HepG2 (cell line): ENCODE data around the gene ZDHHC7. TPM values are rescaled to one million over a fixed set of nuclear protein-coding genes. Genes with fewer than 3 reads are reported as not detected.
A peak's percentile ranks its signal among the peaks of the same experiment; 100 is the strongest.

Experiments
- CREB1 ChIP-seq, 2 experiments: fragments of 450-650 bp in 1 of 2; IDR thresholded peaks; 2 replicates each; pipeline ENCODE4 v1.6.1; 2016 to 2017; ENCODE audit warnings: control low read depth in 1 of 2, mild to moderate bottlenecking in 1 of 2, missing compliant biosample characterization in 1 of 2, missing genetic modification characterization in 1 of 2
- GLI4 ChIP-seq: sonication (generic); formaldehyde crosslinking; IDR thresholded peaks from 2 replicates; pipeline ENCODE4 v1.5.1; 2020; ENCODE audit warnings: missing genetic modification reagents, mild to moderate bottlenecking, moderate library complexity, borderline replicate concordance
- IKZF5 ChIP-seq: IDR thresholded peaks from 2 replicates; pipeline ENCODE4 v1.6.1; 2018; ENCODE audit warnings: missing genetic modification reagents, mild to moderate bottlenecking, missing compliant biosample characterization
- KAT8 ChIP-seq: IDR thresholded peaks from 2 replicates; pipeline ENCODE4 v1.6.1; 2016; ENCODE audit warnings: missing genetic modification reagents, missing compliant biosample characterization
- NR2F1 ChIP-seq, 2 experiments: fragments of 450-650 bp in 1 of 2; formaldehyde crosslinking in 1 of 2; IDR thresholded peaks; 2 replicates each; pipeline versions ENCODE4 v1.5.0 to v1.6.1; 2016 to 2020; ENCODE audit warnings: mild to moderate bottlenecking in 1 of 2, missing compliant biosample characterization in 1 of 2, missing genetic modification reagents in 1 of 2, moderate library complexity in 1 of 2
- ZFY ChIP-seq: sonication (generic); formaldehyde crosslinking; IDR thresholded peaks from 2 replicates; pipeline ENCODE4 v1.4.0; 2020; ENCODE audit warnings: missing genetic modification reagents
- ZNF207 ChIP-seq: fragments of 450-650 bp; IDR thresholded peaks from 2 replicates; pipeline ENCODE4 v1.6.1; 2016; ENCODE audit warnings: antibody characterized with exemption, borderline replicate concordance
- ZNF326 ChIP-seq: sonication (generic); formaldehyde crosslinking; IDR thresholded peaks from 2 replicates; pipeline ENCODE4 v1.4.0; 2020; ENCODE audit warnings: missing genetic modification reagents, borderline replicate concordance
- ZNF333 ChIP-seq: sonication (generic); formaldehyde crosslinking; IDR thresholded peaks from 2 replicates; pipeline ENCODE4 v1.4.0; 2020; ENCODE audit warnings: mild to moderate bottlenecking, missing genetic modification reagents, borderline replicate concordance
- ZNF354B ChIP-seq: sonication (generic); formaldehyde crosslinking; IDR thresholded peaks from 2 replicates; pipeline ENCODE4 v1.8.0; 2022; ENCODE audit warnings: mild to moderate bottlenecking, missing genetic modification reagents
- ZNF710 ChIP-seq: sonication (generic); formaldehyde crosslinking; IDR thresholded peaks from 2 replicates; pipeline ENCODE4 v1.5.0; 2020; ENCODE audit warnings: mild to moderate bottlenecking, missing genetic modification reagents, borderline replicate concordance
- ZNF780A ChIP-seq: sonication (generic); formaldehyde crosslinking; IDR thresholded peaks from 2 replicates; pipeline ENCODE4 v1.8.0; 2022; ENCODE audit warnings: mild to moderate bottlenecking, missing genetic modification reagents, moderate library complexity
- ZNF781 ChIP-seq: sonication (generic); formaldehyde crosslinking; IDR thresholded peaks from 2 replicates; pipeline ENCODE4 v1.5.1; 2020; ENCODE audit warnings: borderline replicate concordance, mild to moderate bottlenecking, missing genetic modification reagents; ENCODE audit errors: not compliant biosample characterization
- polyA plus RNA-seq, 8 experiments: library from polyadenylated mRNA; depleted of rRNA in 3 of 8; stranded (reverse) in 7 of 8; unstranded in 1 of 8; fragments of >200 nt; fragmentation: Illumina TruSeq in 4 of 8; extraction: Trizol in 4 of 8; gene quantifications; 2 replicates each; pipeline versions ENCODE4 v1.2.1 to v1.2.3, GENCODE V29; 2011 to 2016; ENCODE audit warnings: low read depth in 4 of 8, missing spikeins in 1 of 8, mixed read lengths in 1 of 8; ENCODE audit not compliant: insufficient read depth in 1 of 8
- total RNA-seq, 5 experiments: library from RNA; depleted of rRNA; stranded (reverse); fragments of >200 nt; fragmentation: Illumina TruSeq; extraction: Trizol; gene quantifications; 2 replicates each; pipeline ENCODE4 v1.2.3, GENCODE V29; 2016; ENCODE audit warnings: low read depth in 1 of 5
- TF ChIP-seq, protein P1 (sequence below): sonication (generic); formaldehyde crosslinking; IDR thresholded peaks from 2 replicates; pipeline ENCODE4 v1.5.1; 2020; ENCODE audit warnings: mild to moderate bottlenecking, missing genetic modification reagents, borderline replicate concordance
- TF ChIP-seq, protein P2 (sequence below): sonication (generic); formaldehyde crosslinking; IDR thresholded peaks from 2 replicates; pipeline ENCODE4 v1.9.0; 2022; ENCODE audit warnings: low read depth, missing genetic modification reagents

The ZDHHC7 gene
- total and polyA plus RNA-seq, 2 of the 13 experiments (the other 11 are each of a cell fraction or from before 2014, with no cell fraction given): 46.8 to 67.6 TPM

GRCh38 chr16:84933774-84934631 is 77.3 kb downstream of the ZDHHC7 start (continued):
- TF ChIP-seq, protein P1, sequence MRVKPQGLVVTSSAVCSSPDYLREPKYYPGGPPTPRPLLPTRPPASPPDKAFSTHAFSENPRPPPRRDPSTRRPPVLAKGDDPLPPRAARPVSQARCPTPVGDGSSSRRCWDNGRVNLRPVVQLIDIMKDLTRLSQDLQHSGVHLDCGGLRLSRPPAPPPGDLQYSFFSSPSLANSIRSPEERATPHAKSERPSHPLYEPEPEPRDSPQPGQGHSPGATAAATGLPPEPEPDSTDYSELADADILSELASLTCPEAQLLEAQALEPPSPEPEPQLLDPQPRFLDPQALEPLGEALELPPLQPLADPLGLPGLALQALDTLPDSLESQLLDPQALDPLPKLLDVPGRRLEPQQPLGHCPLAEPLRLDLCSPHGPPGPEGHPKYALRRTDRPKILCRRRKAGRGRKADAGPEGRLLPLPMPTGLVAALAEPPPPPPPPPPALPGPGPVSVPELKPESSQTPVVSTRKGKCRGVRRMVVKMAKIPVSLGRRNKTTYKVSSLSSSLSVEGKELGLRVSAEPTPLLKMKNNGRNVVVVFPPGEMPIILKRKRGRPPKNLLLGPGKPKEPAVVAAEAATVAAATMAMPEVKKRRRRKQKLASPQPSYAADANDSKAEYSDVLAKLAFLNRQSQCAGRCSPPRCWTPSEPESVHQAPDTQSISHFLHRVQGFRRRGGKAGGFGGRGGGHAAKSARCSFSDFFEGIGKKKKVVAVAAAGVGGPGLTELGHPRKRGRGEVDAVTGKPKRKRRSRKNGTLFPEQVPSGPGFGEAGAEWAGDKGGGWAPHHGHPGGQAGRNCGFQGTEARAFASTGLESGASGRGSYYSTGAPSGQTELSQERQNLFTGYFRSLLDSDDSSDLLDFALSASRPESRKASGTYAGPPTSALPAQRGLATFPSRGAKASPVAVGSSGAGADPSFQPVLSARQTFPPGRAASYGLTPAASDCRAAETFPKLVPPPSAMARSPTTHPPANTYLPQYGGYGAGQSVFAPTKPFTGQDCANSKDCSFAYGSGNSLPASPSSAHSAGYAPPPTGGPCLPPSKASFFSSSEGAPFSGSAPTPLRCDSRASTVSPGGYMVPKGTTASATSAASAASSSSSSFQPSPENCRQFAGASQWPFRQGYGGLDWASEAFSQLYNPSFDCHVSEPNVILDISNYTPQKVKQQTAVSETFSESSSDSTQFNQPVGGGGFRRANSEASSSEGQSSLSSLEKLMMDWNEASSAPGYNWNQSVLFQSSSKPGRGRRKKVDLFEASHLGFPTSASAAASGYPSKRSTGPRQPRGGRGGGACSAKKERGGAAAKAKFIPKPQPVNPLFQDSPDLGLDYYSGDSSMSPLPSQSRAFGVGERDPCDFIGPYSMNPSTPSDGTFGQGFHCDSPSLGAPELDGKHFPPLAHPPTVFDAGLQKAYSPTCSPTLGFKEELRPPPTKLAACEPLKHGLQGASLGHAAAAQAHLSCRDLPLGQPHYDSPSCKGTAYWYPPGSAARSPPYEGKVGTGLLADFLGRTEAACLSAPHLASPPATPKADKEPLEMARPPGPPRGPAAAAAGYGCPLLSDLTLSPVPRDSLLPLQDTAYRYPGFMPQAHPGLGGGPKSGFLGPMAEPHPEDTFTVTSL (CRISPR knock-in tag): peak; percentile 72; the same call in 1 of the 2 replicates
- TF ChIP-seq CREB1 (IDR thresholded peaks at IDR 0.05) (0 out of 2 replicates have a peak, but pooled peaks have one; percentile 25), CREB1 (CRISPR knock-in tag; IDR thresholded peaks at IDR 0.05) (no peak), ZNF207 (no peak), ZNF780A (CRISPR knock-in tag) (no peak), ZNF333 (CRISPR knock-in tag) (peak; percentile 64; the same call in 1 of the 2 replicates), ZNF781 (no peak), ZNF326 (CRISPR knock-in tag) (no peak), ZFY (peak; percentile 88), ZNF710 (CRISPR knock-in tag) (no peak; the same call in 1 of the 2 replicates), ZNF354B (CRISPR knock-in tag) (no peak), KAT8 (peak; percentile 64; the same call in 1 of the 2 replicates), NR2F1 (CRISPR knock-in tag; IDR thresholded peaks at IDR 0.05) (peak in 1 of 2 experiments; percentile 57; a peak in 1 of 4 replicates), GLI4 (no peak), IKZF5 (CRISPR knock-in tag) (peak; percentile 68; the same call in 1 of the 2 replicates)
- TF ChIP-seq, protein P2, sequence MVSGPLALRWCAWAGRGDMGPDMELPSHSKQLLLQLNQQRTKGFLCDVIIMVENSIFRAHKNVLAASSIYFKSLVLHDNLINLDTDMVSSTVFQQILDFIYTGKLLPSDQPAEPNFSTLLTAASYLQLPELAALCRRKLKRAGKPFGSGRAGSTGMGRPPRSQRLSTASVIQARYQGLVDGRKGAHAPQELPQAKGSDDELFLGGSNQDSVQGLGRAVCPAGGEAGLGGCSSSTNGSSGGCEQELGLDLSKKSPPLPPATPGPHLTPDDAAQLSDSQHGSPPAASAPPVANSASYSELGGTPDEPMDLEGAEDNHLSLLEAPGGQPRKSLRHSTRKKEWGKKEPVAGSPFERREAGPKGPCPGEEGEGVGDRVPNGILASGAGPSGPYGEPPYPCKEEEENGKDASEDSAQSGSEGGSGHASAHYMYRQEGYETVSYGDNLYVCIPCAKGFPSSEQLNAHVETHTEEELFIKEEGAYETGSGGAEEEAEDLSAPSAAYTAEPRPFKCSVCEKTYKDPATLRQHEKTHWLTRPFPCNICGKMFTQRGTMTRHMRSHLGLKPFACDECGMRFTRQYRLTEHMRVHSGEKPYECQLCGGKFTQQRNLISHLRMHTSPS (CRISPR knock-in tag): peak; percentile 95
